HEK293 (cell line): ENCODE data around the gene ENGASE.

Source experiments
- TRIM28 ChIP-seq: IDR thresholded peaks from 2 replicates; pipeline ENCODE4 v1.6.1; 2011; ENCODE audit warnings: low read length, control low read depth, borderline replicate concordance
- ZNF114 ChIP-seq: fragments of 450-650 bp; formaldehyde crosslinking; IDR thresholded peaks from 2 replicates; pipeline ENCODE4 v1.5.0; 2017; ENCODE audit warnings: missing biosample characterization, missing genetic modification characterization
- ZNF121 ChIP-seq: fragments of 450-650 bp; formaldehyde crosslinking; IDR thresholded peaks from 2 replicates; pipeline ENCODE4 v1.5.1; 2016; ENCODE audit warnings: missing biosample characterization, missing genetic modification characterization

DNA sequence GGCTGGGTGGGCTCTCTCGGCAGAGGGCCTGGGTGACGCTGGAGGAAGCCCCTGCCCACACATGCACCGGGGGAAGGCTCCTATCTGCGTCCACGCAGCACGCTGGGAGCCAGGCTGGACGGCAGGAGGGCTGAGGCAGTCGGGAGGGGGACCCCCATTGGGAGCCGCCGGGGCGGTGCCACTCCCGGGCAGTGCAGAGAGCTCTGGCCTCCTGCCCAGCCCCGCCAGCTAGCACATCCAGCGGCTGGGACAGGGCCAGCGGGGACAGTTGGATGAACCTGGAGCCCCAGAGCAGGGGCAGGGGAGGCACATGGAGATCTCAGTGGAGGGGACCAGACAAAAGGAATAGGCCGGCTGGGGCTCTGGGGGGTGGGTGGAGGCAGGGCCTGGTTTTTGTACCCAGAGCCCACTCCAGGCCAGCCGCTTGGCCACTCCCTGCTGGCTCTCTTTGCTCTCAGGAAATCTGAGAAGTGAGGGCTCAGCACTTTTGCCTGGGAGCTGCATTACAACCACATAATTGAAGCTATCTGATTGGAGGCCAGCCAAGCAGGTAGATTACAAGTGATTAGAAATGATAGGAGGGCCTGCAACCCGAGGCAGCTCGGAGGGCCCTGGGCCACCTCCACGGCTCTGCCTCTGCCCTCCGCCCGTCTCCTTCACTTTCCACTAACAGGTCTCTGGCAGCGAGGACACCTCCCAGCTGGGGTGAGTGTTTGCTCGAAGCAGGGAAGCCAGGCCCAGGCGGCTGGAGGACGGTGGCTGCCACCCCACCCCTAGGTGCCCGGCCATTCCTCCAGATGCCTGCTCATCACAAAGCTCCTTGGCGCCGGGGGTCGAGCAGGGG is 40.1 kb downstream of the ENGASE start:
- peak; percentile 60; the same call in 1 of the 2 replicates for TF ChIP-seq TRIM28
- no peak for TF ChIP-seq ZNF121 (tag by site-specific recombination)
- TF ChIP-seq ZNF114 (tag by site-specific recombination): no peak
